ENCODE data around the gene CSRP1.

DNA sequence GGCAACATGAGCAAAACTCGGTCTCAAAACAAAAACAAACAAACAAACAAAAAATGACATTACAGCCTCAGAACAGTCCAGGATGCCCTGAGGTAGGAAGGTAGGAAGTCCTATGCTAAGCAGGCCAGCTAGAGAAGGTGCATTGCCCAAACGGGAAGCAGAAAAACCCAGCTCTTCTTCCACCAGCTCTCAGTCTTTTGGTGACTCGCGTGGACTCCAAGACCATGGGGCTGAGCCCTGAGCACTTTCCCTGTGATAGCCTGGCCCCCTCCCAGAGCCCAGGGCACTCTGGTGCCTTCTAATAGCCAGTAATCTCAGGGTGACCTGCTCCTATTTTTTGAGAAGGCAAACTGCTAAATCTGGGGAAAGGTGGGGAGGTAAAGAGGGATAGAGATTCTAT, 54.1 kb downstream of the CSRP1 start:
- TF ChIP-seq, protein P1, sequence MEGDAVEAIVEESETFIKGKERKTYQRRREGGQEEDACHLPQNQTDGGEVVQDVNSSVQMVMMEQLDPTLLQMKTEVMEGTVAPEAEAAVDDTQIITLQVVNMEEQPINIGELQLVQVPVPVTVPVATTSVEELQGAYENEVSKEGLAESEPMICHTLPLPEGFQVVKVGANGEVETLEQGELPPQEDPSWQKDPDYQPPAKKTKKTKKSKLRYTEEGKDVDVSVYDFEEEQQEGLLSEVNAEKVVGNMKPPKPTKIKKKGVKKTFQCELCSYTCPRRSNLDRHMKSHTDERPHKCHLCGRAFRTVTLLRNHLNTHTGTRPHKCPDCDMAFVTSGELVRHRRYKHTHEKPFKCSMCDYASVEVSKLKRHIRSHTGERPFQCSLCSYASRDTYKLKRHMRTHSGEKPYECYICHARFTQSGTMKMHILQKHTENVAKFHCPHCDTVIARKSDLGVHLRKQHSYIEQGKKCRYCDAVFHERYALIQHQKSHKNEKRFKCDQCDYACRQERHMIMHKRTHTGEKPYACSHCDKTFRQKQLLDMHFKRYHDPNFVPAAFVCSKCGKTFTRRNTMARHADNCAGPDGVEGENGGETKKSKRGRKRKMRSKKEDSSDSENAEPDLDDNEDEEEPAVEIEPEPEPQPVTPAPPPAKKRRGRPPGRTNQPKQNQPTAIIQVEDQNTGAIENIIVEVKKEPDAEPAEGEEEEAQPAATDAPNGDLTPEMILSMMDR (IDR thresholded peaks at IDR 0.05; ENCODE audit: insufficient read depth, low read depth, low read length), result no peak
- no peak for TF ChIP-seq EZH2 (IDR thresholded peaks at IDR 0.05; ENCODE audit: insufficient read depth, low read length)

Measured in astrocyte (in vitro differentiated cells and primary cell).